ENCODE results near the gene MAML2.

MAML2 gene

DNA sequence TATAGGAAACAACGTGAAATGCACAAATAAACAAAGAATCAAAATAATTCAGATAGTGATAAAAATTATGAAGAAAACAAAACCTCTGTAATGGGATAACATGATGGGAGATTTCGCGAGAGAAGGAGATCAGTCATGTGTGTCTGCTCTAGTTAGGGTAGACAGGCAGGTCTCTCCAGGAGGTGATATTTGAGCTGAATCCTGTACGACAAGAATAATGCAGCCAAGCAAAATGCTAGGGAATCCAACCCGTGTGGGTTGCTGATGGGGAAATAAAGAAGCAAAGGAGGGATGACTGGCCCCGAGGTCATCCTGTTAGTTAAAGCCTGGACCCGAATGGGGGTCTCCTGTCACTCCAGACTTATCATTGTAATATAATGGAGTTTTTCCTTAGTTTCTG is 16.0 kb downstream of the MAML2 start:
- DNase-seq (ENCODE audit: extremely low read depth, low read depth), result no peak
- TF ChIP-seq, protein P1, sequence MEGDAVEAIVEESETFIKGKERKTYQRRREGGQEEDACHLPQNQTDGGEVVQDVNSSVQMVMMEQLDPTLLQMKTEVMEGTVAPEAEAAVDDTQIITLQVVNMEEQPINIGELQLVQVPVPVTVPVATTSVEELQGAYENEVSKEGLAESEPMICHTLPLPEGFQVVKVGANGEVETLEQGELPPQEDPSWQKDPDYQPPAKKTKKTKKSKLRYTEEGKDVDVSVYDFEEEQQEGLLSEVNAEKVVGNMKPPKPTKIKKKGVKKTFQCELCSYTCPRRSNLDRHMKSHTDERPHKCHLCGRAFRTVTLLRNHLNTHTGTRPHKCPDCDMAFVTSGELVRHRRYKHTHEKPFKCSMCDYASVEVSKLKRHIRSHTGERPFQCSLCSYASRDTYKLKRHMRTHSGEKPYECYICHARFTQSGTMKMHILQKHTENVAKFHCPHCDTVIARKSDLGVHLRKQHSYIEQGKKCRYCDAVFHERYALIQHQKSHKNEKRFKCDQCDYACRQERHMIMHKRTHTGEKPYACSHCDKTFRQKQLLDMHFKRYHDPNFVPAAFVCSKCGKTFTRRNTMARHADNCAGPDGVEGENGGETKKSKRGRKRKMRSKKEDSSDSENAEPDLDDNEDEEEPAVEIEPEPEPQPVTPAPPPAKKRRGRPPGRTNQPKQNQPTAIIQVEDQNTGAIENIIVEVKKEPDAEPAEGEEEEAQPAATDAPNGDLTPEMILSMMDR (IDR thresholded peaks at IDR 0.05; ENCODE audit: low read depth, low read length), result no peak

DNA sequence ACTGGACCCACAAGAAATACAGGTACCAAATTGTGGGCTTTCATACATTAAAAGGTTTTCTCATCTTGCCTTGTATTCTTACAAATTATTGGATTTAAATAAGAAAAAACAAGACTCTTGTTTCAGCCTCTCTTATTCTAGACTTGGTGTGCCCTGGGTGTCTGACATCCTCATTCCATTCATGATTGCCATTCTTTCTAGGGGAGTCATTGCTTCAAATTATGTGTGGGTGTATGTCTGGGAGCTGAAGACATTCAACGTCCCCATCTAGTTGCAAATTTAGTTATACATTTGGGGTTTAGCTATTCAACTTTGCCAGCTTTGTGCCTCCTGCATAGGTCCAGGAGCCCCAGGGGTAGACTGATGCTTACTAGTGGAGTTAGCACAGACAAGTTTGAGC is 18.1 kb downstream of the MAML2 start:
- TF ChIP-seq, protein P1 (IDR thresholded peaks at IDR 0.05; ENCODE audit: low read depth, low read length), result no peak
- DNase-seq (ENCODE audit: extremely low read depth, low read depth), result no peak

DNA sequence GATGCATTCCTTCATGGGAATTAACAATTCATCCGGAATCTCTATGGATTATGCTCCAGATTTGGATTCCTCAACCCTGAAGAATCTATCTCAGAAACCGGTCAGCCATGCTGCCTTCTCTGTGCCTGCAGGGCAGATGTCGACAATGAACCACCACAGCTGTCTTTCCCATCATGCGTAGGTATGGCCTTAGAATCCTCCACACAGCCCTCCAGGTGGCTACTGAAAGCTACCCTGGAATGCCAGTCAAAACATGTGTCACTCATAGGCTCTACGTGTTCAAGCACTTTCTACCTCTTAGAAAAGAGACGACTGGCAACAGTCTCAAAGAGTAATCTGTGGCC is 19.4 kb downstream of the MAML2 start:
- no peak for DNase-seq (ENCODE audit: extremely low read depth, low read depth)
- TF ChIP-seq, protein P1 (IDR thresholded peaks at IDR 0.05; ENCODE audit: low read depth, low read length), result no peak

DNA sequence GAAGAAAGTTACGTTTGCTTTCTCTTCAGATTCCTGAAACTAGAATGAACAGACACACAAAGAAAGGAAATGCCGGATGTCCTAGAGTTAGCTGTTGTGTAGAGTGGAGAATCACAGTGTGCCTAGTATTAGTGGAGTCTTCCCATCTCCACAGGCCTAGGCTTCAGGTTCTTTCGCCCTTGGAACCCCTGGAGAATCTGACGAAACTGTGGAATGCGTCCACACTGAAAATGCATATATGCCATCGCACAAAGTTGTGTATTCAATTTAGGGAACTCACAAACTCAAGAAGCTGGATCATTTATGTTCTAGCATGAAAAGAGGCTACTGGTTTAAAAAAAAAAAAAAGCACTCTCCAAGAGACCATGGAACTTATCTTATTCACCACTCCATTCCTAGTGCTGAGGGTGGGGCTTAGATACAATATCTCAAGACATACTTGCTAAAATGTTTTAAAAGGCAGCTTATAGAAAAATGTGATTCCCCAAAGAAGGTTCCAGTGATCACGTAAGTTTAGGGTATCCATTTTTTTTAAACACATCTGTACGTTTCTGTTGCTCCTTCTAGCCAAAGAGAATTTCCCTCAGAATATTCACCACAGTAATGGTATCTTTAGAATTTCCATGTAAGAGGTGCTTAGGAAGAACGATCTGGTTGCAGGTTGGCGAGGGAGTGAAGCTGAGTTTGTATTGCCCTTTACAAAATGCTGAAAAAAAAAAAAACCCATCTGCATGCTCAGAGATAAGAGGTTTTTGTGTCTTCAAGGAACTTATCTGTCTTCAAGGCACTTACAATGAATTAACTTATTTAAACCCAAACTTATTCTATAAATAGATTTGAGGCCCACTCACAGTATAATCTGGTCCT is 20.0 kb downstream of the MAML2 start:
- DNase-seq (ENCODE audit: extremely low read depth, low read depth), result no peak
- TF ChIP-seq, protein P1 (IDR thresholded peaks at IDR 0.05; ENCODE audit: low read depth, low read length), result no peak

DNA sequence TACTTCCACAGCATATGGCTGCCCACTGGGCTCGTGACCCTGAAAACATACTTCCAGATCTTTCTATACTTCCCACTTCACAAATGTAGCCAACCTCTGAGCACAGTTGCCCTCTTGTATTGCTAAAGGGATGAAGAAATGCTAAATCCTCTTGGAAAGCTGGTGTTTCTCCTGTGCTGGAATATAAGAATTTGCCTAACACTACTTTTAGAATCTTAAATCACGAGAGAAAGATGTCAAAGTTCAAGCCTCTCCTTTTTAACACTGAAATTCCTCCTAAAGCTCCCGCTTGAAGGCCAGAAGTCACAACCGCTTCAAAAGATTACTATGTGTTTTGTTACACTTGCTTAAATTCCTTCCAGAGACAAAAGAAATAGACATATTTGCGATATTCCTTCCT is 21.9 kb downstream of the MAML2 start:
- no peak for DNase-seq (ENCODE audit: extremely low read depth, low read depth)
- TF ChIP-seq, protein P1 (IDR thresholded peaks at IDR 0.05; ENCODE audit: low read depth, low read length), result no peak

DNA sequence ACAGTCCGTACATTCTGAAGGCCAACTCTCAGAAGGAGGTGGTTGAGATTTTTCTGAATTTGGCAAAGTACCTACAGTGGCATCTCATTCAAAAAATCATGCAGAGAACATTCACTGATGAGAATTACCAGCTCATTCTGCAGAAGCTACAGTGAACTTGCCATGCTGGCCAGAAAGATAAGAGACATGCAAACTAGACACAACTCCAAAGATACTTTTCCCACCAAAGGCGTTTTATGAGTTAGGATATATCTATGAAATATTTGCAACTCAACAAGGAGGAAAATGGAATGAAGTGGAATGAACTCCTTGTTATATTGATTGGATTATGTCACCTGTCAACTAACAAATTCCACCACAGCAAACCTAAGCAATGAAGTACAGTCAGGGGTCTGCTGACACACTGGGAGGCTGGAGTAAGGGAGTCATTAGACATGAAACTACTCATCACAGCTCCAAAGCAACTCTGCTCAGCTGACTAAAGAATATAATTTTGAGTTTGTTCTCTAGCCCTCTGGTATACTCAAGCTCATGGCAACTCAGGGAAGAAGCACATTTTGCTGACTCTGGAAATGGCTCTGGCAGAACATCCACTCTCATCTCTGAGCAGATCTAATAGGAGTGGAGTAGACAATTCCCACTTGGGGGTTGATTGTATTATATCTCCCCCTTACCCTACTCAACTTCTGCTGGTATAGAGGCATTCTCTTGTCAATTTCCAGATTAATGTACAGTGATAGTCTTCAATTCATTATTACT is 22.9 kb downstream of the MAML2 start:
- TF ChIP-seq, protein P1 (IDR thresholded peaks at IDR 0.05; ENCODE audit: low read depth, low read length), result no peak
- DNase-seq (ENCODE audit: extremely low read depth, low read depth), result no peak

DNA sequence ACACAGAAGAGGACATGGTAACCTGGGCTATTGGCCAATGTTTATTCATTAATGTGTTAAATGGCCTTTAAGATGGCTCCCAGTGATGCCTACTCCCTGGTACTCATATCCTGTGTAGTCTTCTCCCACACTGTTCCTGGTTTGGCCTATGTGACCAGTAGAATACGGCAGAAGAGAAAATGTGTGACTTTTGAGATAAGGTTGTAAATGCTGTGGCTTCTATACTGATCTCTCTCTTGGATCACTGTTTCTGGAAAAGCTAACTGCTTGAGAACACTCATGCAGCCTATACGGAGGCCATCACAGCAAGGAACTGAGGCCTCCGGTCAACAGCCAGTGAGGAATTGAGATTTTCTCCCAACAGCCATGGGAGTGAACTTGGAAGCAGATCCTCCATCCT is 24.1 kb downstream of the MAML2 start:
- DNase-seq (ENCODE audit: extremely low read depth, low read depth), result no peak
- TF ChIP-seq, protein P1 (IDR thresholded peaks at IDR 0.05; ENCODE audit: low read depth, low read length), result no peak
